Islet precursor cell (in vitro differentiated cells): ENCODE results near the gene HS2ST1.

Experiments used
- DNase-seq: peaks from one replicate; pipeline ENCODE4 v3.0.0-alpha.2; 2018

HS2ST1 gene

DNA sequence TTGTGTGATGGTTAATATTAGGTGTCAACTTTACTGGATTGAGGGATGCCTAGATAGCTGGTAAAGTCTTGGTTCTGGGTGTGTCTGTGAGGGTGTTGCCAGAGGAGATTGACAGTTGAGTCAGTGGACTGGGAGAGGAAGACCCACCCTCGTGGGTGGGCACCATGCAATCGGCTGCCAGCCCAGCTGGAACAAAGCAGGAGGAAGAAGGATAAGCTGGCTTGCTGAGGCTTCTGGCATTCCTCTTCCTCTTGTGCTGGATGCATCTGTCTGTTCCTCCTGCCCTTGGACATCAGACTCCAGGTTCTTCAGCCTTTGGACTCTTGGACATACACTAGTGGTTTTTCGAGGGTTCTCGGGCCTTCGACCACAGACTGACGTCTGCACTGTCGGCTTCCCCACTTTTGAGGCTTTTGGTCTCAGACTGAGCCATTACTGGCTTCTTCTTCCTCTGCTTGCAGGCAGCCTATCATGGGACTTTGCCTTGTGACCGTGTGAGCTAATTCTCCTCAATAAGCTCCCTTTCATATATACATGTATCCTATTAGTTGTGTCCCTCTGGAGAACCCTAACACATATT is 230.0 kb downstream of the HS2ST1 start:
- DNase-seq: no peak

DNA sequence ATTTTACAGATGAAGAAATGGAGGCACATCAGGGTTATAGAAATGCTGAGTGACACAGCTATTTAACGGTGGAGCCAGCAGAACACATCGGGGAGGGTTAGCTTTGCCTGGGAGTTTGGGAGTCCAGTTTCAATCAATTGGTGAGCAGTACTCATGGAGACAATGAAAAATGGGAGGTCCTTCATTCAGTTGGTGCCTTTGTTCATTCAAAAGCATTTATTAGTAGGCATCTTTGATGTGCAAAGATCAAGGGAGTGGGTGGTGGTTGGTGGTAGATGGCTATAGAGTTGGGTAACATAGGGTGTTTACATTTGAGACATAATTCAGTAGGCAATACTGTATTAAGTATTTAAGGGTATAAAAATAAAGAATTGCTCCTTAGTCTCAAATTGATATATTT is 230.5 kb downstream of the HS2ST1 start:
- no peak for DNase-seq

DNA sequence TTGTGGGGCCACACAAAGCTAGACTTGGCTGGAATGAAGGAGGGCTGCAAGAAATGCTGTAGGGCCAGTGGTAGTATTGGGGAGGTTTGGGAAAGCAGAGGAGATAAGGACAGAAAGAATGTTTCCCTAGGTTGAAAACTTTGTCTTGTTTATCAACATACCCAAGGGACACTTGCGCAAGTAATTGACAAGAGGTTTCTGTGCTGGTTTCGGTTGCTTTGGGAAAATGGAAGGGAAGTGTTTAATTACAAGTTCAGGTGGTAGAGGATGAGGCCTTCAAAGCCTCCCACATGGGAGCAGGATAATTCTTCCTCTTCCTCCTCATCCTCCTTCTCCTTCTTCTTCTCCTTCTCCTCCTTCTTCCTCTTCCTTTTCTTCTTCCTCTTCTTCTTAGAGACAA is 232.1 kb downstream of the HS2ST1 start:
- DNase-seq: no peak

DNA sequence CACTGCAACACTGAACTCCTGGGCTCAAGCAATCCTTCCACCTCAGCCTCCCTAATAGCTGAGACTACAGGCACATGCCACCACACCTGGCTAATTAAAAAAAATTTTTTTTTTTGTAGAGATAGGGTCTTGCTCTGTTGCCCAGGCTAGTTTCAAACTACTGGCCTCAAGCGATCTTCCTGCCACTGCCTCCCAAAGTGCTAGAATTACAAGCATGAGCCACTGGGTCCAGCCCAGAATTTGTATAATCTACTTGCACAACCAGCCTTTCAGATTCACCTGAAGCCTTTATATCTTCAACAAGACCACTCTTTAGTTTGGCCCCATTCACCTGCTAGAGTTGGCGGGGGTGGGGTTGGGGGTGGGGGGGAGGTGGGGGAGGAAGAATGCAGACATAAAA is 232.6 kb downstream of the HS2ST1 start:
- no peak for DNase-seq

DNA sequence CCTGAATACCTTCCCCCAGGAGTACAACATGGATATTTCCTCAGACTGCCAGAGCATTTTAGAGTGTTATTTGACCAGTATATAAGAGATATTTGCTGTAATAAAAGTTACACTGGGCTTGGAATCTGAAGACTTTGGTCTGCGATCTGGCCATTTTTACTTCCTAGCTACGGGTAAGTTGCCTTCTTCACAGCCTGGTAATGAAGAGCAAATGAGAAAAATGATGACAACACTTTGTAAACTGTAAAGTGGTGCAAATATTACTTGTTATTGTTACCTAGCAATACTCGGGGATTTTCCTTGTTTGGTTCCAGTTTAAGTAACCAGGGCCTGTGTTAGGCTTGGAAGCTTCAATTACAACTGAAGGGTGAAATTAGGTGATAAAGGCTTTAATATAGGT is 233.4 kb downstream of the HS2ST1 start:
- no peak for DNase-seq

DNA sequence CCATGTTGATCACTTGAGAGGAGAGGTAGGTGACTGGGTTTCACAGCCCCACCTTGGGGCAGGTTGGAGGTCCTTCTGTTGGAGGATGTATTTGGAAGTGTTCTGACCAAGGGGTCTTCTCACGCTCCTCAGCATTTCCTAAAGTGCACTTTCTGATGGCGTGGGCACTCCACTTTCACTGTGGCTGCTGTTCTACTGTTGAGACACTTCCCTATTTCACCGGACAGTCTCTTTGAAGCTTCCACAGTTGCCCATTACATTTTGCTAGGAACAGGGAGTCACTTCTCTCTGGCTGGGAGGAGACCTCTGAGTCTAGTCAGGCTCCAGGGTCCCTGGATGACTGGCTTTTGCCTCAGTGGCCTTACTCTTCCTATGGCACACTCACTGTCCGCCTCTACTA is 234.2 kb downstream of the HS2ST1 start:
- no peak for DNase-seq

DNA sequence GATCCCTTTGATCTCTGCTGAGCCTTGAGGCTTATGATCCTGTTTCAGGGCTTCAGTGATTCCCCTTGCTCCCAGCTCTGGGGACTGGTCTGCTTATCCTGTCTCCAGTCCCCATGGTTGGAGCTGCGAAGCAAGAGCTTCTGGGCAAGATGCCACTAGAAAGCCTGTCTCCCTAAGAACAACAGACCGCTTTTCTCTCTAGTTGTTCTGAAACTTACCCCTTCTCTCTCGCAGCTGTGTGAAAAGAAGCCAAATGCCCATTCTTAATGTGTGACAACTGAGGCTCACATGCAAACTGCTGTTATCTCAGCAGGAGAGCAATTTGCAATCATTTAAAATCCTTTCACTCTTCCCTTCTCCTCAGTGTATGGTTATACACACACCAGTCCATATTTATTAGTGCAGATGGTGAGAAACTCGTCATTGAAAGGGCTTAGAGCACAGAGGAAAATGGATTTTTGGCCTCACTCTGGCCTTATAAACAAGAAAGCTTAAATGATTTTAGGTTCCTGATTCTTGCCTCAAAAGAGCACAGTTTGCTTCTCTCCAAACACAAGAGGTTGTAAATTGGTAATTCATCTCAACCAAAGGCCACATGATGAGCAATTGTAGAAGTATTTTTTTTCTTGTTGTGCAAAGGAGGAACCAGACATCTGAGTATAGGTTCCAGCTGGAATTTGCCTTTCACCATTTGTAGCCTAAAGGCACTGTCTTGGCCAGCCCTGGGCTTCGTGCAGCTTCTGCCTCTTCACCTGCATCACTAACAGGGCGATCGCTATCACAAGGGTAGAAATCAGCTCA is 235.0 kb downstream of the HS2ST1 start:
- peak; percentile 91 for DNase-seq

DNA sequence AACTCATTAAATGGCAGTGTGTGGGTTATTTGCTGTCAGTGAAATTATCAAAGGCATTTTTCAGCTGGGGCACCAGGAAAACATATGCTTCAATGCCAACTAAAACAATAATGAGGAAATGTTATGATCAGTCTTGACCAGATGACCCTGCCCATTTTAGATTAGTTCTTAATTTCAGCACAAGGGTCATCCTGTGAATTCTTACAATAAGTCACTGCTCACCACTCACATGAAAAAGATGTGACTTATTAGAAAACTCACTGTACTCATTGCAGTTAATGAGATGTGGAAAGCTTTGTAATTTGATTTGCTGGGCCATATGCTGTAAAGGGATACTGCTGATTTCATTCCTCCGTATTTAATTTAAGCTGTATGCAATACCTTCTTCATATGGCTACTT is 235.7 kb downstream of the HS2ST1 start:
- no peak for DNase-seq

DNA sequence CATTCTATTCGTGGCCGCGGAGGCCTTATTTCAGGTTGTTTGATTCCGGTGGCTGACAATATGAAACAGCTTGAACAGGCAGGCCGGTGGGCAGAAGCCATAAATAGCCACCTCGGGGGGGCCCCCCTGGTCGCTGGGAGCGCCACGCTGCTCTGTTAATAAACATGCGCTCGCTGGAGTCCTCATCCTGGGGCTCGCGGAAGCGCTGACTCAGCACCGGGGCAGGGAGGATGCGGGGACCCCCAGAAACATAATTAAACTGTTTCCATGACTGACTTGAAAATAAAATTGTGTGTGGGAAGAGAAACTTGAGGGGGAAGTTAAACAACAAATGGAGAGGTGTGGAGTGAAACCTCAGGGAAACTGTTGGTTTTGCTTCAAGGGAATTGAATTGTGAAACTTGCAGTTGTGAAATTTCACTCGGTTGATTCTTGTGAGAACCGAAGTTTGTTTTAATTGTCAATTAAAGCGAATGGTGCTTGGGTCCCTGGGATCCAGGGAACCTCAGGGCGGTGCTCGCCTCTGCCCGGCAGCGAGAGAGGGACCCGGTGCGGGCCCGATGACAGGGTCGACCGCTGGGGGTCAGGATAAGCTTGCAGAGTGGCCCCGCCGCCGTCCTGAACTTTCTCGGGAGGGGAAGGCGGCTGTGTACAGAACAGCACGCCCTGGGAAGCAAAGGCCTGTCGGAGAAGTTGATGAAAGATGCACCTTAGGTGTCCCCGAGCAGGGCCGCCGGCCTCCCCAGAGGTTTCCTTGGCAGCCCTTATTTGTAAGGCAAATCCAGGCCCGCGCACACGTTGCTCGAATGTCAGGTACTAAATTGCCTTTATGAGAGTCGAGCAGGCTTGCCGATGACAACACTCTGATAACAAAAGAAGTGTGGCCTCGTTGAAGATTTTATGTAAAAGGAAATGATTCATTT is 237.3 kb downstream of the HS2ST1 start:
- DNase-seq: peak; percentile 90

DNA sequence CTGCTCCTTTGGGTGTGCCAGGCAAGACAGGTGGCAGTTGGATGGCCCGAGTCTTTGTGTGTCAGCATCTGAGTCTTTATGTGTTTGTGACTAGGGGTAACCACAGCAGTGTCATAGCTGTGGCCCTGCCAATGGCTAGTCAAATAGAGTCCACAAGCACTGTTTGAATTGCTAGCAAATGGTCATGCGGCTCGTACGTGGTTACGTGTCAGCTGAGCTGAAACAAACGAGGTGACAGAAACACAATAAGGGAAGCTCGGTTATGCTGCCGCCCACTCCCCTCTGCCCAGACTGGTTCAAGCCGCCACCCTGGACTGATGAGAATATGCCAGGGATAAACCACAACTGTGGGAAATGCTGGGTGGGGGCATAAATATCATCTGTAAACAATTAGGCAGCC is 239.9 kb downstream of the HS2ST1 start:
- DNase-seq: no peak

DNA sequence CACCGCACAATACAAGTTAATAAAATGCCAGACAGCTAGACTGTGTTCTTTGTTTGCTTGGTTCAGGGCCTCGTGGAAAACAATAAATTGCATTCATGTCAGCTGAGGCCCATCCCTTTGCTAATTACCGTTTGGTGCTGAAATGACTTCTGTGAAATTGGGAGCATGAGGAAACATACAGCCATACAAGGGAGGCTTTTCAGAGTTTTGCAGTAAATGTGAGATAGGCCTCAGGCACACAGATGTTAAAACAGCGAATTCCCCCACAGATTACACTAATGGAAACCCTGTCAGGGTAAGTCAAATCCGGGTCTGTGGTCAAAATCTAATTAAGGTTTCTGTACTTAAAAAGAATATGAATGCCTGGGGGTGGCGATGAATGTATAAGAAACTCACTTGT is 240.7 kb downstream of the HS2ST1 start:
- peak; percentile 66 for DNase-seq

DNA sequence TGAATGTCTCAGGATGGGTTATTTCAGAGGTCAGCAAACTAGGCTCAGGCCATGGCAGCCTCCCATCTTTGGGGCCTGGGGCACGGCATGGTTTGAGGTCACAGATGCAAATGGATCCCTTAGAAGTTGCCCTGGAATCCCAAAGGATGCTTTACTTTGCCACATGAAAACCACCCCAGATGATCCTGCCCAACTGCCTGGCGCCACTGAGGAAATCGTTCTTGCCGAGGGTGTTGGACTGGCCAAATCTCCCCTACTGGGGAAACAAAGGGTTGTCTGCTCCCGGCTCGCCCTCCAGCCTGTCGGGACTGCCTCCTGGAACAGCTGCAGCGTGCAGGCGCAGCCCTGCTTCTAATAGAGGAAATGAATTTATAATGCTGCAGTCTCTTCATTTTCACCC is 241.2 kb downstream of the HS2ST1 start:
- peak; percentile 56 for DNase-seq

DNA sequence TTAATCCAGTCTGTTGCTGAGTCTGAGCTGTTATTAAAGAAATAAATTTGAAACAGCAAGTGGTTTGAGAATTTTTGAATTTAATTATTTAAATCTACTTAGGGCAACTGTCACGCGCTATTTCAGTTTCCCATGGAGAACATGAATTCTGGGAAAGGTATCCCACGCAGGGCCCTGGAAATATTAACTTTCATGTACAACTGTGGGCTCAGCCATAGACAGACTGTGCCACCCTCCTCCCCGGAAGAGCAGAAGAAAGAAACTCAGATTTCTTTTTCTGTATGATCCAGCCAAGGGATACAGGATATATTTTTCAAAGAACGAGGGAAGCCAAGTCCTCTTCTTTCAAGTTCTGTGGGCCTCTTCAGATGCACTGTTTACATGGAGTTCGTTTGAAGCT is 241.7 kb downstream of the HS2ST1 start:
- DNase-seq: no peak

DNA sequence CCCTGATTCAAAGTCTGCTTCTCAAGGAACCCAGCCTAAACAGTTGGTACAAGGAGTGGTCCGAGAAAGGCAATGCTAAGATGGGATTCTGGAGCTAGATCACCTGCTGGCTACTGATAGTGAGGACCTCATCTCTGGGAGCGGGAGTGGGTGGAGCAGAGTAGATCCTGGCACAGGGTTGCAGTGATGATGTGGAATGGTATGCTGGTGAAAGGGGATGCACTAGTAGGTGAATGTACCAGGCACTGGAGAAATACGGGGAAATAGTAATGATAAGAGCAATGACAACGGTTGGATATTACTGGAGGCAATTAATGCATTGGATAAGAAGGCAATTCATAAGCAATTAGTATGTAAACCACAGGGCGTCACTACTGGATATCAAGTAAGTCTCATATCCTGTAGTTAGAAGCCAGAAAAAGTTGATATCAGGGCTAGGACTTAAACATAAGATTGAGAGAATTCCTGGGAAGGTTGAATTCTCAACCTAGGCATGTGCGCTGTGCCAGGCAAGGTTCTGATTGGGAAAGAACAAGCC is 245.0 kb downstream of the HS2ST1 start:
- no peak for DNase-seq
